BLaER1 treated with 17β-estradiol and CSF1 and Interleukin-3, amounts not matched to agents 10 nM and 100 nM (cell line): ENCODE measurements around the gene TSC1.
A peak's percentile ranks its signal among the peaks of the same experiment; 100 is the strongest.

Experiments used
- H3K27ac ChIP-seq, 11 experiments: shearing (Covaris generic); formaldehyde crosslinking; 2 replicates each; pipeline ENCODE4 v1.8.1; 2022
- H3K27me3 ChIP-seq, 11 experiments: shearing (Covaris generic); formaldehyde crosslinking; 2 replicates each; pipeline ENCODE4 v1.8.1; 2022
- H3K36me3 ChIP-seq, 11 experiments: shearing (Covaris generic); formaldehyde crosslinking; 2 replicates each; pipeline ENCODE4 v1.8.1; 2022
- H3K4me1 ChIP-seq, 10 experiments: shearing (Covaris generic); formaldehyde crosslinking; 2 replicates each; pipeline ENCODE4 v1.8.1; 2022
- H3K4me2 ChIP-seq, 11 experiments: shearing (Covaris generic); formaldehyde crosslinking; 2 replicates each; pipeline ENCODE4 v1.8.1; 2022
- H3K4me3 ChIP-seq, 10 experiments: shearing (Covaris generic); formaldehyde crosslinking; 2 replicates each; pipeline ENCODE4 v1.8.1; 2022
- H3K9ac ChIP-seq, 11 experiments: shearing (Covaris generic); formaldehyde crosslinking; 2 replicates each; pipeline ENCODE4 v1.8.1; 2022
- H3K9me3 ChIP-seq, 11 experiments: shearing (Covaris generic); formaldehyde crosslinking; replicated peaks in 1 of 11; 2 replicates each; pipeline ENCODE4 v1.8.1; 2022
- H4K20me1 ChIP-seq, 11 experiments: shearing (Covaris generic); formaldehyde crosslinking; 2 replicates each; pipeline ENCODE4 v1.8.1; 2022
- Cebpa-rat ChIP-seq, 11 experiments: shearing (Covaris generic); IDR thresholded peaks; 2 replicates each; pipeline ENCODE4 v1.8.1; 2022

TSC1 gene

GRCh38 chr9:132982458-132982857, 38.0 kb upstream of the TSC1 start:
- Histone ChIP-seq H3K4me3 (no peak overlapping the region), H3K9ac (no peak overlapping the region)
- no peak for TF ChIP-seq Cebpa-rat (IDR thresholded peaks at IDR 0.05)

GRCh38 chr9:132980157-132980556, 35.7 kb upstream of the TSC1 start:
- no peak for TF ChIP-seq Cebpa-rat (IDR thresholded peaks at IDR 0.05)
- Histone ChIP-seq H4K20me1 (peaks cover 0 to 7% (median 0%) of the 10 kb centered on the region in 11 experiments; a peak in 2 of 22 replicates), H3K9me3 (no peaks in the 10 kb centered on the region), H3K36me3 (no peaks in the 10 kb centered on the region), H3K4me2 (no peak overlapping the region), H3K27me3 (peaks cover 37 to 44% (median 42%) of the 10 kb centered on the region in 11 experiments), H3K4me1 (peaks cover 39 to 61% (median 55%) of the 10 kb centered on the region in 10 experiments), H3K4me3 (no peak overlapping the region), H3K27ac (no peak overlapping the region), H3K9ac (no peak overlapping the region)

More at GRCh38 chr9:132982458-132982857, 38.0 kb upstream of the TSC1 start:
- no peak overlapping the region for H3K27ac ChIP-seq
- peaks cover 0 to 17% (median 0%) of the 10 kb centered on the region in 11 experiments; a peak in 4 of 22 replicates for H4K20me1 ChIP-seq
- no peaks in the 10 kb centered on the region for H3K9me3 ChIP-seq
- H3K27me3 ChIP-seq: peaks cover 37 to 60% (median 47%) of the 10 kb centered on the region in 11 experiments
- peaks cover 51 to 80% (median 74%) of the 10 kb centered on the region in 10 experiments for H3K4me1 ChIP-seq
- peak overlapping the region; percentile 60 to 92 (median 78) for H3K4me2 ChIP-seq
- H3K36me3 ChIP-seq: no peaks in the 10 kb centered on the region

DNA sequence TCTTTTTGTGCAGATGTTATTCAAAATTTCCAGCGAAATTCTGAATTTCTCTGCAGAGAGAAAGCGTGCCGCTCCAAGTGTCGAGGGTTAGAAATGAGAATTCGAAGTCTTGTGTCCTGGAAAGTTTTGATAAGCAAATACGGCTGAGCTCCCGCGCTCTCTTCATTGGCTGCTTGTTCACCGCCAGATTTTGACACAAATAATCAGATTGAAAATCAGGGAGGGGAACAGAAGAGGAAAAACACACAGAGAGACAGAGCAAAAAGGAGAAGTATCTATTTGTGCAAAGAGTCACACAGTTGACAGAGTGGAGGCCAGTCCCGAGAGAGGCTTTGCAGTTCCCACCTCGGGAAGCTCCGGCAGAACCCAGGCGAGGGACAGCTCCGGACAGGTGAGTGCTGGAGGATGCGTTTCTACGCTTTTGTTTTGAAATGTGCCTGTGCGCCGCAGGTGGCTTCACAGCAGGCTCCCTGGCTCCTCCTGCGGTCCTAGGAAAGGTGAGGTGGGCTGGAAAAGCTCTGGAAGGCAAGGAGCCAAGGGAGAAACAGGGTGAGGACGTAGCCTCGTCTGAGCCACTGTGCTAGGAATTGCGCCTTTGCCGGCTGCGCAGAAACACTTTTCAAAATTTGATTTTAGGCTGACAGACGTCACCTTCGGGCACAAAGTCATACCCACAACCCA, 34.2 kb upstream of the TSC1 start, which contains the start of gene GFI1B:
Gene GFI1B, plus strand, starts transcription at position 244 of the 681 bp plus-strand sequence. CDS start 7,985 bp downstream, outside the sequence.
- H3K4me3 ChIP-seq: peak within 1 kb of the TSS in 3 of 10 experiments; percentile 4 to 15 (median 10); a peak in 2 of 20 replicates
- no peaks in the 10 kb centered on the region for H3K36me3 ChIP-seq
- TF ChIP-seq Cebpa-rat (IDR thresholded peaks at IDR 0.05): no peak
- peaks cover 0 to 6% (median 0%) of the 10 kb centered on the region in 11 experiments; a peak in 2 of 22 replicates for H4K20me1 ChIP-seq
- no peak within 1 kb of the TSS for H3K27ac ChIP-seq
- no peaks in the 10 kb centered on the region for H3K9me3 ChIP-seq
- H3K9ac ChIP-seq: peak within 1 kb of the TSS in 2 of 11 experiments; percentile 29 to 32; a peak in 1 of 22 replicates
- peaks cover 30 to 44% (median 42%) of the 10 kb centered on the region in 11 experiments for H3K27me3 ChIP-seq
- peak within 1 kb of the TSS; percentile 43 to 89 (median 67) for H3K4me2 ChIP-seq
- H3K4me1 ChIP-seq: peaks cover 31 to 45% (median 40%) of the 10 kb centered on the region in 10 experiments

DNA sequence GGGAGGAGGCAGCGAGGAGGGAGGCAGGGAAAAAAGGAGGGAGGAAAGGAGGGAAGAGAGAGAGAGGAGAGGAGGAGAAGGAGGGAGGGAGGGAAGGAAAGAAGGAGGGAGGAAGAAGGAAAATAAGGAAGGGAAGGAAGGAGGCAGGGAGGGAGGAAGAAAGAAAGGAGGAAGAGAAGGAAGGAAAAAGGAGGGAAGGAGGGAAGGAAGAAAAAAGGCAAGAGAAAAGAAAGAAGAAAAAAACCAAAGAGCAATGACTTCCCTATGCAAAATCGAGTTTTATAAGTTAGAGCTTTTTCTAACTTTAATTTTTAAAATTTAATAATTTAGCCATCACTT, 33.7 kb upstream of the TSC1 start:
- peaks cover 0 to 6% (median 0%) of the 10 kb centered on the region in 11 experiments; a peak in 3 of 22 replicates for H4K20me1 ChIP-seq
- no peak overlapping the region for H3K9ac ChIP-seq
- peaks cover 30 to 44% (median 42%) of the 10 kb centered on the region in 11 experiments for H3K27me3 ChIP-seq
- H3K9me3 ChIP-seq: no peaks in the 10 kb centered on the region
- 0 out of 20 replicates have a peak overlapping the region, but pooled peaks of 1 of the 10 experiments have one; percentile 4 for H3K4me3 ChIP-seq
- H3K4me2 ChIP-seq: peak overlapping the region; percentile 43 to 89 (median 67); a peak in 20 of 22 replicates
- H3K27ac ChIP-seq: no peak overlapping the region
- no peaks in the 10 kb centered on the region for H3K36me3 ChIP-seq
- peaks cover 30 to 40% (median 34%) of the 10 kb centered on the region in 10 experiments for H3K4me1 ChIP-seq
- TF ChIP-seq Cebpa-rat (IDR thresholded peaks at IDR 0.05): no peak

DNA sequence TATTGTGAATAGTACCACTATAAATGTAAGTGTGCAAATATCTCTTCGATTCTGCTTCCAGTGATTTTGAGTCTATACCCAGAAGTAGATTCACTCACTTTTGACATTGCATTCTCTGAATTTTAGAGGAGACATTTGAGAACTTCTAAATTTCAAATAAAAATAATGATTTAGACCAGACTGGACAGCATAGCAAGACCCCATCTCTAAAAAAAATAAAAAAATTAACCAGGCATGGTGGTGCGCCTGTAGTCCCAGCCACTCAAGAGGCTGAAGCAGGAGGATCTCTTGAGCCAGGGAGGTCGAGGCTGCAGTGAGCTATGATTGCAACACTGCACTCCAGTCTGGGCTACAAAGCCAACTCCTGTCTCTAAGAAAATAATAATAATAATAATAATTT, 32.2 kb upstream of the TSC1 start:
- Histone ChIP-seq H3K27me3 (peaks cover 30 to 43% (median 40%) of the 10 kb centered on the region in 11 experiments), H3K9ac (no peak overlapping the region), H3K27ac (no peak overlapping the region), H3K4me1 (peaks cover 15 to 30% (median 22%) of the 10 kb centered on the region in 10 experiments), H3K9me3 (no peaks in the 10 kb centered on the region), H3K36me3 (no peaks in the 10 kb centered on the region), H3K4me2 (no peak overlapping the region), H4K20me1 (peaks cover 0 to 6% (median 0%) of the 10 kb centered on the region in 11 experiments; a peak in 3 of 22 replicates), H3K4me3 (no peak overlapping the region)
- no peak; a peak in 1 of 22 replicates for TF ChIP-seq Cebpa-rat (IDR thresholded peaks at IDR 0.05)

DNA sequence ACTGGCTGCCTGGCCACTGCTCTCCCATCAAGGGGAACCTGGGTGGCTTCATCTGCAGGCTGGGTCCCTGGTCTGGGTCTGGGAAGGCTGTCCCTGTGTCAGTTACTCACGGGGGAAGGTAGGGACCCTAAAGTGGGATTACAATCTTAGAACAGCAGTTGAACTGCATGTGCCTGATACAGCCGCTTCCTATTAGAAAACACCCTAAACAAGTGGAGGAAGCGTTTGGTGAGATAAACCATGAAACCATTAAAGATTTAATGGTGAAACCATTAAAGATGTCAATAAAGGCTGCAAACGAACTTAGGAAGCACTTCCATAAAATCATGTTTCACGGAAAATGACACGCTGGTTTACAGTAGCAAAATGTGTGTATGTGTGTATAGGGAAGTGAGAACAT, 31.5 kb upstream of the TSC1 start:
- Histone ChIP-seq H3K27me3 (peaks cover 28 to 37% (median 34%) of the 10 kb centered on the region in 11 experiments), H3K36me3 (no peaks in the 10 kb centered on the region), H3K9me3 (no peaks in the 10 kb centered on the region), H3K9ac (no peak overlapping the region), H4K20me1 (peaks cover 0 to 6% (median 0%) of the 10 kb centered on the region in 11 experiments; a peak in 3 of 22 replicates), H3K27ac (no peak overlapping the region), H3K4me3 (no peak overlapping the region), H3K4me2 (no peak overlapping the region), H3K4me1 (peaks cover 14 to 33% (median 25%) of the 10 kb centered on the region in 10 experiments)
- no peak for TF ChIP-seq Cebpa-rat (IDR thresholded peaks at IDR 0.05)

- Histone ChIP-seq H3K9ac (no peak overlapping the region), H3K27ac (no peak overlapping the region)
- TF ChIP-seq Cebpa-rat (IDR thresholded peaks at IDR 0.05): no peak
These were observed 29.3 kb upstream of the TSC1 start for GRCh38 chr9:132973713-132974112.

DNA sequence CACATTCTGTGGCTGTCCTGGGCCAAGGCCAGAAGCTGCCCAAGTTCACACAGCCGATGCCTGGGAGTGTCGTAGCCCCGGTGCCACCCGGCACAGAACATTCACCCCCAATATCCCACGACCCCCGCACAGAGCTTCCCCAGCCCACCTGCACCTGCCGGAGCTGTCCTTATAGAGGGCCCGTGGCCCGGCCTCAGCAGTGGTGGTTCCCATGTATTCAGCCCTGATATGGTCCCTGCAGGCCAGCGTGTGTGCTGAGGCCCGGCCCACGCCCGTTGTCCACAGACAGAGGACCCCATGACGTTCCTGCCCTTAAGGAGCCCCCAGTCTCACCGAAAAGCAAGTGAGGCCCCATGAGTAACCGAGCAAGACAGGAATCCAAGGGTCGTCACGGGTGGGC, 28.8 kb upstream of the TSC1 start:
- Histone ChIP-seq H3K36me3 (no peaks in the 10 kb centered on the region), H3K27ac (no peak overlapping the region), H3K9ac (no peak overlapping the region), H4K20me1 (peaks cover 0 to 5% (median 0%) of the 10 kb centered on the region in 11 experiments; a peak in 1 of 22 replicates), H3K4me2 (peak overlapping the region in 2 of 11 experiments; percentile 39 to 42; a peak in 2 of 22 replicates), H3K4me1 (peaks cover 11 to 39% (median 28%) of the 10 kb centered on the region in 10 experiments), H3K27me3 (peaks cover under 1 to 9% (median 6%) of the 10 kb centered on the region in 11 experiments; a peak in 18 of 22 replicates), H3K9me3 (no peaks in the 10 kb centered on the region), H3K4me3 (no peak overlapping the region)
- no peak for TF ChIP-seq Cebpa-rat (IDR thresholded peaks at IDR 0.05)

More at GRCh38 chr9:132973713-132974112, 29.3 kb upstream of the TSC1 start:
- Histone ChIP-seq H3K4me1 (peaks cover 17 to 44% (median 34%) of the 10 kb centered on the region in 10 experiments), H3K36me3 (no peaks in the 10 kb centered on the region), H4K20me1 (peaks cover 0 to 5% (median 0%) of the 10 kb centered on the region in 11 experiments; a peak in 3 of 22 replicates), H3K9me3 (no peaks in the 10 kb centered on the region), H3K4me2 (no peak overlapping the region), H3K4me3 (no peak overlapping the region), H3K27me3 (peaks cover 6 to 14% (median 11%) of the 10 kb centered on the region in 11 experiments)
